Activated T-cell treated with anti-CD3 and anti-CD28 coated beads for 48 hours (primary cell): Measurements from ENCODE around the gene SMTNL2.

Source experiments
- DNase-seq: peaks from one replicate; pipeline ENCODE4 v3.0.0-alpha.2; 2020; ENCODE audit warnings: low read depth

SMTNL2 gene

GRCh38 chr17:4584101-4584916, at the start of gene SMTNL2:
Gene SMTNL2, plus strand, starts transcription at chr17:4584529. Its CDS starts 77 bp downstream, at chr17:4584606.
- DNase-seq = no peak

- DNase-seq = no peak
Measured at GRCh38 chr17:4534928-4535666, 49.2 kb upstream of the SMTNL2 start.

DNA sequence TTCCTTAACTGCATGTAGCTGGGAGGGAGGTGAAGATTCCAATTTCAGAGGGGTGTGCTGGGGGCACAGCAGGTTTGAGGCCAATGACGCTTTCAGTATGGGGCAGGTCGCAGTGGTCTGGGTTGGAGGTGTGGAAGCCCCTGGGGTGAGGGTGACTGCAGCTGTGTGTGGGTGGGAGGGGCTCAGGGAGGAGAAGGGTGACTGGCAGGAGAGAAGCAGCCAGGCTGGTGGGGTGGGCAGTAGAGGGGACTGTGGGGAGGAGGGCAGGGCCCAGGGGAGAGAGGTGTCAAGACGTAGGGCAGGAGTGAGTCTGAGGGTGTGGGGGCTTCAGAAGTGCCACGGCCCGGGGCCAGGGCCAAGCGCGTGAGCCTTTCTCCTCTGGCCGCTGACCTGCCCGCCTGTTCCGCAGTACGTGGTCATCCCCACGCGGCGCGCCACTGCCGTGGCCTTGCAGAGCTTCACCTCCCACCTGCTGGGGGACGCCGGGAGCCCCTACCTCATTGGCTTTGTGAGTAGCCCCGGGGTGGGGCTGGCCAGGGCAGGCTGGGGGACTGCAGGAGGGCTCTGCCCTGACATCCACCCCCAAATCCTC, 48.6 kb upstream of the SMTNL2 start:
- no peak for DNase-seq

DNA sequence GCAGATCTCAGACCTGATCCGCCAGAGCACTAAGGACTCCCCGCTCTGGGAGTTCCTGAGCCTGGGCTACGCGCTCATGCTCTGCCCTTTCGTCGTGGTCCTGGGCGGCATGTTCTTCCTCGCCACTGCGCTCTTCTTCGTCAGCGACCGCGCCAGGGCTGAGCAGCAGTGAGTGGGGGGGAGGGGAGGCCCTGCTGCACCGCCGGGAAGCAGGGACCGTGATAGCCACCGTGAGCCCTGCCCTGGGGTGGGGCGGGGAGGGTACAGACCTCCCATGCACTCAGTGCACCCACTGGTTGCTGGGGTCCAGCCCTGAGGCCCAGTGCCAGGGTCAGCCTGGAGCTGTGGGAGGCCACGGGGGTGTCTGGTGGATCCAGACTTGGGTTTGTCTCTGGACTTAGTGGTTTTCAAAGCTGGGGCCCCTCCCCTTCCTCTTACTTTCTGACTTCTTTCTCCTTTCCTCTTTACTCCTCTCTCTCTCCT, 48.0 kb upstream of the SMTNL2 start:
- no peak for DNase-seq

DNA sequence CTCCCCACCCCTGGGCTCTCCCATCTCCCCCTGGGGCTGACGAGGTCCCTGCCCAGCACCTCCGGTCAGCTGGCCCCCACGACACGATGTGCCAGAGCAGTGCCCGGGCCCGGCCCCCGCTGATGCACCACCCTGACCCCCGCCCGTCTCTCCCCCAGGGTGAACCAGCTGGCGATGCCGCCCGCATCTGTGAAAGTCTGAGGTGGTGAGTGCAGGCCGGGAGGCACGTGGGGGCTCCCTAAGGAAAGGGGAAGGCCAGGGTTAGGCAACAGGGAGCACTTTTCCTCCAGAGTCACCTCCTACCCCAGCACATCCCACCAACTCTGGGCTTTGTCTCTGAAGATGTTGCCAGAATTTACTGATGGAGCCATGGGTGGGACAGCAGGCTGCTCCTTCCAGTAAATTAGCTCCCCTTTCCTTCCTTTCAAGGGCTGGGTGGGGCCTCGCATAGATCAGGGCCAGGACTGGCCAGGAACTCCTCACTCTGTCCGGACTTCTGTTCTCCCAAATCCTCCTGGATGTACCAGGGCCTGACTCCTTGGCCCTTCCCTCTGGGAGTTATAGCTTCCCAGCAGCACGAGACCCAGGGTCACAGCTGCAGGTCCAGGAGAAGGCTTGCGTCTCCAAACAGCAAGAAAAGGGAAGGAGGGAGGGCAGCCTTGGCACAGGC, 47.5 kb upstream of the SMTNL2 start:
- no peak for DNase-seq

GRCh38 chr17:4537451-4538235, 46.7 kb upstream of the SMTNL2 start:
- DNase-seq = no peak

DNA sequence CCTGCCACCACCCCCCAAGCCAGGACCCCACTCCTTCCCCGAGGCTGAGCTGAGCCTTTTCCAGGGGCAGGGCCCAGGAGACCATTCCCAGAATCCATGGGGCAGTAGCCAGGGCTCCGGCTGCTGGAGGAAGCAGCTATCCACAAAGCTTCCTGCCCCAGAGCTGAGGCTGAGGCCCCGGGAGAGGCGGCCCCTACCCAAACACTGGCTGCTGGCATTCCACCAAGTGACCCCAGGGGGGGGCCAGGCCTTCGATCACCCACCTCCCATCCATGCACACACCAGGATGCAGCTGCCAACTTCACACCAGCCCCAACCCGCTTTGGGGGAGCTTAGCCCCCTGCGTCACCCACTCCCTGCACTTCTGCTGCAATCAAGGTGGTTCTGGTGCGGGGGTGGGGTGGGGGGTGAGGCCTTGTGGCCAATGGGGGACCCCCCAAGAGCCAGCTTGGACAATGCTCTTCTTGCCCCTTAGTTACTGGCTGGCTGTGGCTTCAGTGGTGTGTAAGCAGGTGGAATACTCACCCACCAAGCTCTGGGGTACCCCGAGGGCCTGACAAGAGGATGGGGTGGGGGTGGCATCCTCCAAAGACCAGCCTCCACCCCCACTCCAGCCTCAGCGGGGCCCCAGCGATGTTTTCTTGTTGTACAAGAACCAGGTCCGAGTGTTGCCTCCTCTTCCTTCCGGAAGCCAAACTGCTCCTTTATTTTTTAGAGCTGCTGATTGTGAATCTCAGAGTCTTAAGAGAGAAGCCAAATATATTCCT, 45.9 kb upstream of the SMTNL2 start:
- DNase-seq = no peak

GRCh38 chr17:4539025-4539424, 45.3 kb upstream of the SMTNL2 start:
- no peak for DNase-seq

DNA sequence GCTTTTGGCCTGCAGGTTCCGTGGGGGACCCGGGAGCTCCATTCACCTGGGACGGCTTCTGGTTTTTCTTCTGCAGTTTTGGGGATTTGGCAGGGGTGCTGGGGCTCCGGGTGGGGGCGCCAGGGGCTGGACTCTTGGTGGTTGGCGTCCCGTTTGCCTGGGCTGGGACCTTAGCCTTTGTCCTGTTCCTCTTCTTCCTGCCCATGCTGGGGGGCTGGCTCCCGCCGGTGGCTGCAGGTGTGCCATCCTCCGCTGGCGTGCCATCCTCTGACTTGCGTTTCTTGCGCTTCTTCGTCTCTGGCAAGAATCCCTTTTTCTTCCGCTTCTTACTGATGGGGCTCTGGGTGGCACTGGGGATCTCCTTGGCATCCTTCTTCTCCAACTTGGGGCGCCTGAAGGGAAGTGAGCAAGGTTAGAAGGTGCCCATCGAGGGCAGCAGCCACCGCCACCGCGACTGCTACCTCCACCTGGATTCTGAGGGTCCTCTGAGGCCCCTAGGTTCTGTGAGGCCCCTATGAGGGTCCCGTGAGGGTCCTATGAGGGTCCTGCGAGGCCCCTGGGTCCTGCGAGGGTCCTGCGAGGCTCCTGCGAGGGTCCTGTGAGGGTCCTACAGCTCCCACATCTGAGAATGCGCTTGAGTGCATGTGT, 44.6 kb upstream of the SMTNL2 start:
- no peak for DNase-seq

DNA sequence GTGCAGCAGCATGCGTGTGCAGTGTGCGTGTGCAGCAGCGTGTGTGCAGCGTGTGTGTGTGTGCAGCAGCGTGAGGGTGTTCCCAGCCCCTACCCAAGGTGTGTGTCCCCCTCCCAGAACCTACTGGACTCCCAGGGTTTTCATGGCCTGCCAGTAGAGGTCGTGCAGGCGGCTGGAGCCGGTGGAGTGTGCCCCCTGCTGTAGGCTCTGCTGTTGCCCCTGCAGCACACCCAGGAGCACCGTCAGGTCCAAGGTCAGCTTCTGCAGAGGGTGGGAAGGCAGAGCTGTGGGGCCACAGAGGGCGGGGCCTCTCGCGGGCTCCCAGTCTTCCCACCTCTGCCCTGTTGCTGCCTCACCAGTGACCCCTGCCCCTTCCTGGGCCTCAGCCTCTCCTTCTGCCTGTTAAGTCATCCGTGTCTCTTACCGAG, 44.1 kb upstream of the SMTNL2 start:
- no peak for DNase-seq

DNA sequence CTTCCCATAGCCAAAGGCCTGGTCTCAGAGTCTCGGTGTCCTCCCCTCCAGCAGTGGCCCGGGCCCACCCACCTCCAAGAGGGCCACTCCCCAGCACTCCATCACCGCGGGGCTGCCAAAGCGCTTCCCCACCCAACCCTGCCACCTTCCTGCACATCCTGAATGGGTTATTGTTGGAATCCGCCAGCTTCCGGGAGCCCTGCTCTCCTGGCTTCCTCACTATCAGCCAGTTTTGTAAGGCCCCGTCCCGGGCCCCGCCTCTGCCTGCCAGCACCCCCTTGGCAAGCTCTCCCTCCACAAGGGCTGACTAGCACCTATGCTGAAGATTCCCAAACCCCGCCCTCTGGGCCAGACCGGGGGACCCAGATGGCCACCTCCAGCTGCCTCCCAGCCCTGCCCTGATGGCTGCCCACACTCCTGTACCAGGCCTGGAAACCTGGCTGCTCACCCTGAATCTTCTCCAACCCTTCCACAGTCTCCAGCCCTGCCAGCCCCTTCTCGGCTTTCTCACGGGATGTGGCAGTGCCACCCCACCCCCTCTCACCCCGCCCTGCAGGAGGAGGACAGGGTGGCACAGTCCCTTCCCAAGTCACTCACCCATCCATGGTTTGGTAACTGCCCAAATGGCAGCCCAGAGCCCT, 43.5 kb upstream of the SMTNL2 start:
- DNase-seq = no peak

- DNase-seq = no peak
Measured at GRCh38 chr17:4541328-4542002, 42.9 kb upstream of the SMTNL2 start.

GRCh38 chr17:4542003-4542725, 42.2 kb upstream of the SMTNL2 start:
- no peak for DNase-seq

DNA sequence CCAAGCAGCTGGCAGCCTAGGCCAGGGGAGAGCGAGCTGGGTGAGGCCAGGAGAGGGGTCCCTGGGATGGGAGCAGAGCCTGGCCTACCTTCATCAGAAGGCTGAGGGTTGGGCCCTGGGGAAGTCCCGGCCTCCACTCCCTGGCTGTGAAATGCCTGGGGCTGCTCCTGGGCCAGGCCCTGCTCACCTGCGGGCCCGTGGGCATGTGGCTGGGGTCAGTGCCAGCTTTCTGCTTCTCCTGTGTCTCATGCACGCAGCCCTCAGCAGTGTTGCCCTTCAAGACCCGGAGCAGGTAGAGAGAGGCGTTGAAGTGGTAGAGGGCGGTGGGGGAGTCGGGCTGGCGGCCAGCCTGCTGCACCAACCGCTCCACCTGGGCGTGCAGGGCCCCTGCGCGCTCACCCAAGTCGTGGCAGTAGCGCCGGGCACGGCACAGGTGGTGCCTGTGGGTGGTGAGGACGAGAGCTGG, 41.6 kb upstream of the SMTNL2 start:
- DNase-seq = no peak

DNA sequence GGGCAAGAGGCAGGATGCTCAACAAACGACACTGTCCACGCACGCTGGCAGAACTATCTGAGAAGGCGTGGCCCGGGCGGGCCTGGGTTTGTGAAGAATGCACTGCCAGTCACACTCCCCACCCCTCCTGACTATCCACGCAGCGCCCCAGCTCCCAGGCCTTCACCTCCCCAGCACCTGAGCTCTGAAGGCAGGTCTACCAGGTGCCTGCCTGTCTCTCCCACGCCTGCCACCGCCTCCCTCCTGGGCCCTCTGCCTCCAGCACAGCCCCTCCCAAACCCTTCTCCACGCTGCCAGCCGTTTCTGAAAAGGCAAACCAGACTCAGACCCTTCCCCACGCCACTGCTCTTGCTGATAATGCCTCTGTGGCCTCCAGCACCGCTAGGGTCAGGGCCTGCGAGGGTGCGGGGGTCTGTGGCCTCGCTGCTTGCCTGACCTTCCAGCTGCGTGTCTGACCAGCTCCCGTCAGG, 40.7 kb upstream of the SMTNL2 start:
- DNase-seq = no peak

DNA sequence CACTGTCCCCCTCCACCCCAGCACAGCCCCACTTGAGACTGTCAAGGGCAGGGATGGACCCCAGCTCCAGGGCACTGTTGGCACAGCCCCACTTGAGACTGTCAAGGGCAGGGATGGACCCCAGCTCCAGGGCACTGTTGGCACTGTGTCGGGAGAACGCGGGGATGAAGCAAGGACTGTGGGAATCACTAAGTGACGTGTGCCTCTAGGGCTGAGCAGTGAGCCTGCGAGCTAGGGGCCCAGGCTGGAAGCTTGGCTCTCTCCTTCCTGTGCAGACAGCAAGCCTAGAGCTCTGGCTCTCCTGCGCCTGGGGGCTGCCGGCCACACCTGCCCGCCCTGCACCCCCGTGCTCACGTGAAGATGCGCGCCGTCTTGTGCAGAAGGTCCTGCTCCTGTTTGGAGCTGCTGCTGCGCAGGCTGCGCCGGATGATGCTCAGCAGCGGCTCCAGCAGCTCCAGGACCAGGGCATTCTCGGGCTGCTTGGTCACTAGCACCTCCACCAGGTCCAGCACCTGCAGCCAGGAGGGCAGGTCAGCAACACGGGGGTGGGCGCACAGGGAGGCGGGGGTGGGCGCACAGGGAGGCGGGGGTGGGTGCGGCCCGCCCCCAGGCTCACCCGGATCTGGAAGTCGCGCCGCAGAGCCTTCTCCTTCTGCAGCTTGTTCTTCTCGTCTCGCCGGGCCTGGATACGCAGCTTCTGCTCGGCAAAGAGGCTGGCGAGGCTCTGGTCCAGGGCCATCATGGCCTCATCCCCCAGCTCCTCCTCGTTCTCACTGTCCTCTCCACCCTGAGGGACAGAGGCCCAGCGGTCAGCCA, 40.0 kb upstream of the SMTNL2 start:
- DNase-seq = no peak

DNA sequence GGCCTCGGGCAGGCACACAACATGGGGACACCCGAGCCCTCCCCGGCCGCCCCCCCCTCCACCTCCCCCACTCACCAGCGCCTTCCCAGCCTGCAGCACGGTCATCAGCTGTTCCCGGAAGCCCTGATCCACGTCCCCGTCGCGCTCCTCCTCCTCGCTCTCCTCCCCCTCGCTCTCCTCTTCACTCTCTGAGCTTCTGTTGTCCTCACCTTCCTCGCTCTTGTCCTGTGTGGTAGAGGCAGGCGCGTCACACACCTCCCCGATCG, 39.4 kb upstream of the SMTNL2 start:
- DNase-seq = no peak
